HG03103 (cell line): ENCODE data around the gene RERE.
"Not testable (repeated sequence)": the region's sequence is repeated elsewhere in the genome, so short reads cannot be mapped to it uniquely, and the experiment has no call there.

ENCODE experiments used
- ATAC-seq: cut with Tn5 transposase; IDR thresholded peaks from one replicate; pipeline ENCODE4 v1.9.1; 2021; ENCODE audit warnings: low read depth; ENCODE audit not compliant: unreplicated experiment

RERE gene

GRCh38 chr1:8809342-8809736 lies 8.1 kb downstream of the RERE start:
- no peak for ATAC-seq

- ATAC-seq, result no peak
Observed at GRCh38 chr1:8807004-8807403, 10.4 kb downstream of the RERE start.

GRCh38 chr1:8800416-8800815 lies 17.0 kb downstream of the RERE start:
- ATAC-seq, result no peak

- no peak for ATAC-seq
Observed at GRCh38 chr1:8797216-8797615, 20.2 kb downstream of the RERE start.

GRCh38 chr1:8796812-8797211 lies 20.6 kb downstream of the RERE start:
- no peak for ATAC-seq

- ATAC-seq, result no peak
Observed at GRCh38 chr1:8794605-8795004, 22.8 kb downstream of the RERE start.

- no peak for ATAC-seq
Observed at GRCh38 chr1:8791819-8792218, 25.6 kb downstream of the RERE start.

GRCh38 chr1:8790987-8791386 lies 26.5 kb downstream of the RERE start:
- ATAC-seq, result no peak

GRCh38 chr1:8790478-8790877 lies 27.0 kb downstream of the RERE start:
- ATAC-seq, result no peak

- ATAC-seq, result no peak
Observed at GRCh38 chr1:8789314-8790214, 27.9 kb downstream of the RERE start.

GRCh38 chr1:8787218-8787617 lies 30.2 kb downstream of the RERE start:
- no peak for ATAC-seq

- ATAC-seq, result not testable (repeated sequence)
Observed at GRCh38 chr1:8786204-8786603, 31.2 kb downstream of the RERE start.

- no peak for ATAC-seq
Observed at GRCh38 chr1:8782955-8783354, 34.5 kb downstream of the RERE start.

GRCh38 chr1:8782001-8782620 lies 35.3 kb downstream of the RERE start:
- ATAC-seq, result no peak

GRCh38 chr1:8780405-8780804 lies 37.0 kb downstream of the RERE start:
- ATAC-seq, result no peak

GRCh38 chr1:8777867-8778266 lies 39.6 kb downstream of the RERE start:
- no peak for ATAC-seq

- ATAC-seq, result no peak
Observed at GRCh38 chr1:8776104-8776503, 41.3 kb downstream of the RERE start.

GRCh38 chr1:8767006-8767405 lies 50.4 kb downstream of the RERE start:
- no peak for ATAC-seq

GRCh38 chr1:8765198-8765597 lies 52.2 kb downstream of the RERE start:
- ATAC-seq, result no peak

GRCh38 chr1:8764293-8764937 lies 53.0 kb downstream of the RERE start:
- no peak for ATAC-seq

- ATAC-seq, result no peak
Observed at GRCh38 chr1:8763888-8764287, 53.6 kb downstream of the RERE start.

GRCh38 chr1:8754993-8755392 lies 62.4 kb downstream of the RERE start:
- ATAC-seq, result no peak
